GM19043 (cell line): ENCODE results near the gene OCA2.
"Not testable (repeated sequence)": the region's sequence is repeated elsewhere in the genome, so short reads cannot be mapped to it uniquely, and the experiment has no call there.

ENCODE experiments used
- ATAC-seq: cut with Tn5 transposase; IDR thresholded peaks from one replicate; pipeline ENCODE4 v1.9.1; 2021; ENCODE audit warnings: low read depth; ENCODE audit not compliant: unreplicated experiment

Gene OCA2

GRCh38 chr15:28121577-28121976 is 22.5 kb upstream of the OCA2 start:
- ATAC-seq: not testable (repeated sequence)

DNA sequence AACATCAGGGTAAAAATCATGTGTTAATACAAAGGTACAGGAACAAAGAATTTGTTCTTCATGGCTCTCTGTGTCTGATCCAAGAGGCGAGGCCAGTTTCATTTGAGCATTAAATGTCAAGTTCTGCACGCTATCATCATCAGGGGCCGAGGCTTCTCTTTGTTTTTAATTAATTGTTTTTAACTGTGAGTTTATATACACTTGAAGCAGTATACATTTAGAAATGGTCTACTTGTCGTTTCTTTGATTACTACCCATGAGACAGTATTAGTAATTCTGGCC is 21.2 kb upstream of the OCA2 start:
- no peak for ATAC-seq

DNA sequence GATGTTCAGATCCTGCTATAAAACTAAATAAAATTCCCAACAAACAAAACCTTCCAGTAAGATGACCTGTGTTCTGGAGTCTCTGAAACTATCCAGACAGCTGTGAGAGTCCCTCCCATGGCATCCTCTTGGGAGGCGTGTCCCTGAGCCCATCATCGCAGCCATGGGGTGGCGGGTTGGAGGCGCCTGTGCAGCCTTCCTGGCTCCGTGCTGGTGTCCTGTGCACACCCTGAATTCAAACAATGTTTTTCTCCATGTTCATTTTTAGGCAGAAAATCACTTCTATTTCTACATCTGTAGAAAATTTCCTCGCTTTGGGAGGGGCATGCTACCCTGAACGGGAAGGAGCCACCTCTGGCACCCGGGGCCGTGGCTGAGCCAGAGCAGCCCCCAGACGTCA is 19.4 kb upstream of the OCA2 start:
- ATAC-seq: no peak

- ATAC-seq: no peak
Measured at GRCh38 chr15:28118083-28118482, 19.0 kb upstream of the OCA2 start.

GRCh38 chr15:28117432-28117990 is 18.4 kb upstream of the OCA2 start:
- no peak for ATAC-seq

DNA sequence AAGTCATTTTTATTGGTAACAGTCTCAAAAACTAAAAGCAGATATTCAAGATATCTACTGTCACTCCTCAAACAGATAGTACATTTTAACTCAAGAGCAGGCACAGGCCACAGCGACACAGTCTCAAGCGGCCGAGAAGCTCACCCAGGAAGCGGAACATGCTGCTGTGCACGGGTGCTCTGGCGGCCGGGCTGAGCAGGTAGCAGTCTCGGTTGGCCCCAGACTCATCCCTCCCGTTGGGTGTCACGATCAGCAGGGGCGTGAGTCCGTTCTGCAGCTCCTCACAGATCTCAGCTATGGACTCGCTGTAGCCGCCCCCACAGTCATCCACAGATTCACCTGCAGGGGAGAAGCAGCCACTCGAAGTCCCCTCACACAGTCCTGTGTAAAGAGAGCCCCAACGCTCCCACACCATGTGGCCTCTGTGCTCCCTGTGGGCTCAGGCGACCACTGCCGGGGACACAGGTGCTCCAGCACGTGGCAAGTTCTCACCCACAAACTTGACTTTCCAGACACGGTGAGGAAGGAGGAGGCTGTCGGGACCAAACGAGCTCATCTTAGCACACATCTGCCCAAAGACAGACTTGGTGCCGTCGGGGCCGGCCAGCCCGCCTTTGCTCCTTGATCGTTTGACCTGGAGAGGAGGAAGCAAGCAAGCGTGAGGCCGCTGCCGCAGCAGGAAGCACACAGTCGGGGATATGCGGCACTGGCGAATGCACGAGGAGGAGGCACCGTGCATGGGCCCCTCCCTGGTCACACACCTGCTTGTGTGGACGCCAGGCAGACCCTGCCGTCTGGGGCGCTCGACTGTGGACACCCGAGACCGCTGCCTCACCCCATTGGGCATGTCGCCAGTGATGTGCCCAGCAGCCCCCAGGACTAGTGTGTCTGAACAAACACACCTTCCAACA is 17.7 kb upstream of the OCA2 start:
- no peak for ATAC-seq

DNA sequence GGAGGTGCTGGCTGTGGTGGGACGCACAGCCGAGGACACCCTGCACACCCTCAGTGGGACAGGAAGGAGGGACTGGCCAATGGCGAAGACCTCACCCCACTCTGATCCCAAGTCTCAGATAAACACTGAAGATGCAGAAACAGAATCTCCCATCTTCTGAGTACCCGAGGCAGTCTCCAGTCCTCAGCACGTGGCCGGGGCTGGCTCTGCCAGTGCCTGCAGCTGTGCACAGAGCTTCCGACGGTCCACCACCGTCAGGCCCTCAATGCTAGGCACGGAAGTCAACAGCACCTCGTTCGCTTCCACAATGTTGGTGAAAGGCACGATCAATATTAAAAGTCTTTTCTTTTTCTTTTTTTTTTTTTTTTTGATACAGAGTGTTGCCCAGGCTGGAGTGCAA is 16.8 kb upstream of the OCA2 start:
- no peak for ATAC-seq

DNA sequence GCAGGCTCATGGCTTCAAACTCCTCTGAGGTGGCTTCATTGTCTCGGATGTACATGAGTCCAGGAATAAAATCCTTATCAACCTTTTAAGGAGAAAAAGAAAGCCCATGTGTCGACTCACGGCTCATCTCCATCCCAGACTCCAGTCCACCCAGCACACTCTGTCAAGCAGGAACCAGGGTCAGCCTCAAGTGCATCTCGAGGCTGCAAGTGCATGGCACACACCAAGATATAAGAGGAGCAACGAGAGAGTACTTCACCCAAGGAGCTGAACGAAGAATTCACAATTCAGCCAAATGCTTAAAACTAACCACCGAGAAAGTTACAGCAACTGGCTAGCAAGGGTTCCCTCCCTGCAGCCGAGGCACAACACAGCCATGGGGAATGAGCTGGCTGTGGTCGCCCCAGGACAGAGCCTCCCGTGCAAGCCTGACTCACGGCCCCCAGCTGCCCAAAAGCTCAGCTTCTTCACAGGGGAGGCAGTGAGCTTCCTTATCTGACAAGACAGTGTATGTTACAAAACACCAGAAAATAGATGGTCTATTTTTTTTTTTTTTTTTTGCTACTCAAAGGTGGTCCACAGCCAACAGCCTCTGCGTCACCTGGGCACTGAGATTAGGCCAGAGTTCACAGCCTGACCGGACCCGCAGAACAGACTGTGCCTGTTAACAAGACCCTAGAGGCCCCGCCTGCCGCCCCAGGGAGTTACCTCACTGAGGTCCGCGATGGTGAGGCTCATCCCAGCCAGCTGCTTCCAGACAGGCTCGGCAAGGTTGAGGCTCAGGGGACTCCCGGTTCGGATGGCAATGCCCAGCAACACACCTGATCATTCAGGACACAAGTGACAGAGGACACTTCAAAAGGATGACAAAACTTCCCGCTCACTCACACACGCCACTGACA is 15.9 kb upstream of the OCA2 start:
- no peak for ATAC-seq

GRCh38 chr15:28114114-28114455 is 15.0 kb upstream of the OCA2 start:
- ATAC-seq: no peak

DNA sequence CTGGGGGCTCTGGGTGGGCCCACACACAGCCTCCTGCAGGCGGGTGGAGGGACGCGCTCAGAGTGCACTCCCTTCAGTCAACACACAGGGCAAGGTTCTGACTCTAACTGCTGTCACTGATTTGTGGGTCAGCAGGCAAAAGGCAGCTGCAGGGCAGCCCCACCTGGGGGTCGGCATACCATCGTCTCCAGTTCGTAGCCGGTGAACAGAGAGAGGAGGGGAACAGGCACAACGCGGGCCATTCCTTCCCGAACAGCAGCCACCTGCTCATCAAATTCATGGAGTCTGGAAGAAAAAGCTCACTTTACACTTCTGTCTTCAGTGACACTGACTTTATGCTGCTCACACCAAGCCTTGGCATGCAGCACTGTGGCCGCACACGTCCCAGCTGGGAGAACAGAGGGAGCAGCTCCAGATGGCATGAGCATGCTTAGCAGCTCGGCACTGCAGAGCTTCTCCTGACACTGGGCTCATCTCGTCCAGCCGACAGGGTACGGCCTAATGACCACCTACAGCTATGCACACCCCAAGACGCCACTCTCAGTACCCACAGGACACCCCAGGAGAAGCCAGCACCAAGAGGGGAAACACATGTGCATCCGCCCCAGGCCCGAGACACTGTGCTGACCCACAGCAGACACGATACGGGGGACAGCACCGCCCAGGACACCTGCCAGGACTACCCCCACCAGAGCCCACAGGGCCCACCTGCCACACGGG is 14.4 kb upstream of the OCA2 start:
- no peak for ATAC-seq

DNA sequence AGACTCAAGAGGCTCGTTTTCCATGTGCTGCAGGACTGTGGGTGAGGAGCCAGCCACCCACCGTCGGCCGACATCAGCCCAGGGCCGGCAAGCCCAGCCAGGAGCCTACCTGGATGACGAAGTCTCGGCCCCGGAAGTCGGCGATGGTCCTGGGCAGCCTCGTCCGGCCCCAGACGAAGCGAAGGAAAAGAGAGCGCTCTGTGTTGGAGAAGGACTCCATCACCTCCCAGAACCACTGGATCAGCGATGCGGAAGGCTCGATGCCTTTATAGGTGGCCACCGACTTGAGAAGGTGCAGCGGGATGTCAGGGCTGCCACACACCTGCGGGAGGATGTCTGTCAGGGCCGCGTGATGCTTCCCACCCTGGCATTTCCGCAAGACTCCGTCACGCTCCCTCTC is 13.8 kb upstream of the OCA2 start:
- ATAC-seq: no peak

DNA sequence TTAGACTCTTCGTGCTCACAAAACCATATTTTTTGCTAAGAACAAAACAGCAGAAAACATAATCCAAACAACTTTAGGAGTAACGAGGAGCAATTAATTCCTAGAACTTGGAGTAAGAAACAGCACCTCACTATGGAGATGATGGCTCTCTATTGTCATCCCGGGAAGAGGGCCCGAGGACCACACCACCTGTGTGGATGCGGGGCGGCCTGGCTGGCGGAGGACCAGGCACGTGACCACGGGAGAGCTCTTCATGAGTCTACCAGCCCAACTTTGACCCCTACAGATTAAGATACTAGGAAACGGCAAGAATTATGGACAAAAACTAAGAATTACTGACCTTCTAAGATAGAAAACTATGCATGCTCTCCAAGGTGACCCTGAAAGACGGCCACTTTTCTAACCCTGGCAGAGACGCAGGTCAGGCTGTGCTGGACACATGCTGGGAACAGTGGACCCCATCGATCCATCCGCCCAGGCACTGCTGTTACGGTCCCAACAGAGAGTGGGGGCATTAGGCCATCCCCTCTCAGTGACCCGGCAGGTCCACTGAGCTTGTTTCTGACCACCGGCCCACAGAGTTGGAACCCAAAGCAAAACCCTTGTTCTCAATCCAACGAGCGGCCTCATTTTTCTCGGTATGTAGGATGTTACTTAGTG is 13.1 kb upstream of the OCA2 start:
- no peak for ATAC-seq

GRCh38 chr15:28111543-28111942 is 12.4 kb upstream of the OCA2 start:
- no peak for ATAC-seq

- ATAC-seq: no peak
Measured at GRCh38 chr15:28110481-28110881, 11.4 kb upstream of the OCA2 start.

DNA sequence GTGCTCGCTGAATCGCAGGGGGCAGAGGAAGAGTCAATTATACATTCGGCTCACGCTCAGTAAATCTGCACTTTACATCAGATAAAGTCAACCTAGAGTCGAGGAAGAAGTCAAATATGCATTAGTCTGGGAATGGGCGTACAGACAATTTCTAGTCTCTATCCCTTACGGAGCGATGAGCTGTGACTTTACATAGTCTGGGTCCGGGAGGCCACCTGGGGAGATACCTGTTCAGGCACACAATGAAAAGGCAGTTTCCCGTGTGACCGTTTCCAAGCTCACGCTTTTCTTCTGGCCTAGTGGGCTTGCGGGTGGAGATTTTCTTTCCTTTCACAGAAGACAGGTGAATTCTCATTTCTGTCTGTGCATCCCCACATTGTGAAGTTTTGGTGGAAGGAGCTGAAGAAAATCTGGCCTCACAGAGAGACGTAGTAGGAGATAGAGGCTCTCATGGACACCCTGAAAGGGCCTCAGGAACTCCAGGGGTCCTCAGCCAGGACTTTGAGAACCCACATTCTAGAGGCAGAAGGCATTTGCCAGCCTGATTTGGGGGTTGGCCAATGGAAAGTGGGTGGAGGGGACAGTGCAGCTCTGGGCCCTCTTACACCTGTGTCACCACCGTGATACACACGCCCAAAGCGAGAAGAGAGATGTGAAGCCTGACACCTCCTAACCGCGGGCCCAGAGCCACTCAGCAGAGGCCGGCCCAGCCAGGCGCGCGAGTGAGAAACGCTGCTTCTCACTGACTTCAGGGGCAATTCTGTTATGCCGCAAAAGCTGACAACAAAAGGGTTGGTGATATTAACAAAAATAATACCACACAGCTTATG is 10.7 kb upstream of the OCA2 start:
- ATAC-seq: no peak

DNA sequence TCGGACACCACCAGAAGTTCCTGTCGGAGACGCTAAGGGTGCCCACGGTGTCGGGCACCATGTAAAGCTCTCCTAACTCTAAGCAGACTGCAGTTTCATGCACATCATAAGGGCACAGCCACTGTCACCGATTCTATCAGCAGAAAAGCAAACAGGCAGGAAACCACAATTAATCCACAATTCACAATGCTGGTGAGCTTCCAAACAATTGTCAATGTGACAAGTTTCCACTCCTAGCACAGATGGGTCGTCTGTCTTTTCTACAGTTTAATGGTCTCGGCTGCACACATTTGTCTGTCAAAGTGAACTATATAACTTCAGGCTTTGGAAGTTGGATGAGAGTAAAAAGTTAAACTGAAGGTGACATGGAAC is 8.8 kb upstream of the OCA2 start:
- no peak for ATAC-seq

GRCh38 chr15:28107111-28107903 is 8.2 kb upstream of the OCA2 start:
- no peak for ATAC-seq

GRCh38 chr15:28106294-28107110 is 7.4 kb upstream of the OCA2 start:
- no peak for ATAC-seq
